Muscle of leg (tissue), 11 donors: ENCODE data around the gene PIGU. TPM values are rescaled to one million over a fixed set of nuclear protein-coding genes. Genes with fewer than 3 reads are reported as not detected.
"Not testable (repeated sequence)": the region's sequence is repeated elsewhere in the genome, so short reads cannot be mapped to it uniquely, and the experiment has no call there.

Experiments
- DNase-seq: peaks from one replicate; pipeline ENCODE4 v3.0.0; 2013
- H3K27ac ChIP-seq: one replicate; pipeline ENCODE4 v1.5.1; 2013; ENCODE audit warnings: mild to moderate bottlenecking, low read length, control low read depth
- H3K27me3 ChIP-seq: one replicate; pipeline ENCODE4 v1.6.1; 2013; ENCODE audit warnings: low read length; ENCODE audit not compliant: control insufficient read depth, insufficient read depth
- H3K36me3 ChIP-seq: one replicate; pipeline ENCODE4 v1.6.1; 2013; ENCODE audit warnings: low read length; ENCODE audit not compliant: control insufficient read depth, insufficient read depth
- H3K4me1 ChIP-seq: one replicate; pipeline ENCODE4 v1.6.1; 2013; ENCODE audit warnings: low read length; ENCODE audit not compliant: control insufficient read depth, insufficient read depth
- H3K4me3 ChIP-seq: one replicate; pipeline ENCODE4 v1.5.1; 2013; ENCODE audit warnings: low read length, control low read depth
- H3K9me3 ChIP-seq: replicated peaks from 2 replicates; pipeline ENCODE4 v1.6.1; 2013; ENCODE audit warnings: low read depth, low read length; ENCODE audit not compliant: control insufficient read depth
- WGBS: methylation state at CpG from one replicate; pipeline ENCODE4 v1.1.5; 2013; ENCODE audit warnings: missing lambda C conversion rate; ENCODE audit not compliant: insufficient coverage; 5-methylcytosine and 5-hydroxymethylcytosine counted together
- polyA plus RNA-seq, 8 donors: library from polyadenylated mRNA; unstranded; fragments of 120-200 nt; gene quantifications; one replicate each; pipeline versions ENCODE4 v1.2.1 to v1.2.3, GENCODE V29; 2013; ENCODE audit warnings: inconsistent platforms in 1 of 8, low replicate concordance in 1 of 8; ENCODE audit not compliant: insufficient read length in 8 of 8, insufficient read depth in 1 of 8
- total RNA-seq: library from RNA; stranded (reverse); fragments of 120-200 nt; gene quantifications from one replicate; pipeline ENCODE4 v1.2.4, GENCODE V29; 2013

The PIGU gene
- total and polyA plus RNA-seq, 9 donors = 13.1 to 26.8 (median 23.8) TPM

GRCh38 chr20:34693414-34693813, 16.5 kb upstream of the PIGU start:
- WGBS = 78% methylated on average over 4 of the region's 4 CpGs
- Histone ChIP-seq H3K27me3 (peaks cover 2% of the 10 kb centered on the region), H3K9me3 (no peaks in the 10 kb centered on the region), H3K27ac (no peak overlapping the region), H3K4me1 (no peaks in the 10 kb centered on the region), H3K36me3 (no peaks in the 10 kb centered on the region), H3K4me3 (no peak overlapping the region)
- DNase-seq = no peak

DNA sequence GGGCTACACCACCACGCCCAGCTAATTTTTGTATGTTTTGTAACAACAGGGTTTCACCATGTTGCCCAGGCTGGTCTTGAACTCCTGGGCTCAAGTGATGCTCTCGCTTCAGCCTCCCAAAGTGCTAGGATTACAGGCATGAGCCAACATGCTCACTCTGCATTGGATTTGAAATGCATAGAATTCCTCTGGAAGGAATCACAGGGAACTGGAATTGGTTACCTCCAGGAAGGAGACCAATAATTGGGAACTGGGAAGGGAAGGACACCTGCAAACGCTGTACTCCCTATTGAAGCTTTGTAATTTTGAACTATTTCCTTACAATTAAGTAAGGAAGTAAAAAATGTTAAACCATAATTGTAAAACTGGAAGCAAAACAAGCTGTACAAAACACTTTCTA, 14.9 kb upstream of the PIGU start:
- H3K27me3 ChIP-seq = no peaks in the 10 kb centered on the region
- DNase-seq = no peak
- no peaks in the 10 kb centered on the region for H3K9me3 ChIP-seq
- no peak overlapping the region for H3K27ac ChIP-seq
- 61% methylated on average over 2 of the region's 3 CpGs for WGBS
- no peaks in the 10 kb centered on the region for H3K36me3 ChIP-seq
- H3K4me3 ChIP-seq = no peak overlapping the region
- H3K4me1 ChIP-seq = no peaks in the 10 kb centered on the region

GRCh38 chr20:34689486-34689885, 12.6 kb upstream of the PIGU start:
- Histone ChIP-seq H3K4me1 (no peaks in the 10 kb centered on the region), H3K27ac (no peak overlapping the region), H3K4me3 (no peak overlapping the region), H3K9me3 (no peaks in the 10 kb centered on the region), H3K36me3 (no peaks in the 10 kb centered on the region), H3K27me3 (no peaks in the 10 kb centered on the region)
- WGBS = no CpG with 5 or more reads among the region's 2 CpGs
- no peak for DNase-seq

- H3K4me1 ChIP-seq = no peaks in the 10 kb centered on the region
- H3K36me3 ChIP-seq = no peaks in the 10 kb centered on the region
- no peak for DNase-seq
- 60% methylated on average over 1 of the region's 3 CpGs for WGBS
- H3K27ac ChIP-seq = no peak overlapping the region
- no peaks in the 10 kb centered on the region for H3K27me3 ChIP-seq
- H3K4me3 ChIP-seq = no peak overlapping the region
- no peaks in the 10 kb centered on the region for H3K9me3 ChIP-seq
Measured at GRCh38 chr20:34683667-34684066, 6.8 kb upstream of the PIGU start.

- Histone ChIP-seq H3K9me3 (no peaks in the 10 kb centered on the region), H3K36me3 (no peaks in the 10 kb centered on the region), H3K4me3 (no peak overlapping the region), H3K27ac (no peak overlapping the region), H3K4me1 (peaks cover 7% of the 10 kb centered on the region), H3K27me3 (no peaks in the 10 kb centered on the region)
- no peak for DNase-seq
Measured at GRCh38 chr20:34680586-34681175, 3.8 kb upstream of the PIGU start.

DNA sequence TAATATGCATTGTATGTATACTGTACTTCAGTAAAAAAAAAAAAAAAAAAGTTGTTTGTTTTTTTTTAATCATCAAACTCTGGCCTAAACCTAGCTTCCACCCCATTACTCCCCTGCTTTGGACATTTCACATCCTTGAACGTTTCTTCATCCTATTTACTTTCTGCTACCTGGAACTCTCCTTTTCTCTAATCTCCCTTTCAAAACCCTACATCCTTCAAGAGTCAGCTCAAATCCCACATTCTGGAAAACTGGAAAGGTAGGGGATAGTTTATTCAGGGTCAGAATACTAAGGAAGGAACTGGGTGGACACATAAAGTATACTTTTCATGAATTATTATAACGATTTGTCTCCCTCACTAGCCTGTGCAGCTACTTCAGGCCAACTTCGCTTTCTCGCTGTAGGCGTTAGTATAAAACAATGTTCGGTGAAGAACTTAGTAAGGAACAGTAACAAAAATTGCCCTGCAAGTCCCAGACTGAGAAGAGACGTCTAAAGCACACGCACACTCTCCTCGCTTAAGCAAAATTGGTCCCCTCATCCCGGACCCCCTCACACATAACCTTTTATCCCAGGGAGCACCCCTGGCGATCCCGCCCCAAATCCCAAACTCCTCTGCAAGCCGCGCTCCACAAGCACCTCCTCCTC, 775 bp downstream of the PIGU start:
- 0% methylated on average over 8 of the region's 14 CpGs for WGBS
- Histone ChIP-seq H3K4me3 (peak overlapping the region; percentile 74), H3K4me1 (peaks cover 7% of the 10 kb centered on the region), H3K9me3 (no peaks in the 10 kb centered on the region), H3K36me3 (no peaks in the 10 kb centered on the region), H3K27ac (peak overlapping the region; percentile 92), H3K27me3 (no peaks in the 10 kb centered on the region)
- no peak for DNase-seq

DNA sequence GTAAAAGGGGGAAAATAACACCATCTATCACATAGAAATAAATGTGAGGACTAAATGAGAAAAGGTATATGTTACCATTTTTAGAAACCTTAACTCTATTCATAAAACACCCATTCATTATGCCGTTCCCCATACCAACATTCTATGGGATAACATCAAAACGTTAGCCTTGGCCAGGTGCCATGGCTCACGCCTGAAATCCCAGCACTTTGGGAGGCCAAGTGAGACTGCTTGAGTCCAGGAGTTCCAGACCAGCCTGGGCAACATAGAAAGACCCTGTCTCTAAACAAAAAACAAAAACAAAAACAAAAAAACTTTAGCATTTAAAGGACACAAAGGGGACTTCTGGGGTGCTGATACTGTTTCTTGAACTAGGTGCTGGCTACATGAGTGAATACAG, 1.3 kb downstream of the PIGU start:
- H3K36me3 ChIP-seq = no peaks in the 10 kb centered on the region
- peaks cover 7% of the 10 kb centered on the region for H3K4me1 ChIP-seq
- no peak for DNase-seq
- 19% methylated on average over 3 of the region's 3 CpGs for WGBS
- H3K9me3 ChIP-seq = no peaks in the 10 kb centered on the region
- no peaks in the 10 kb centered on the region for H3K27me3 ChIP-seq
- H3K4me3 ChIP-seq = no peak overlapping the region
- H3K27ac ChIP-seq = no peak overlapping the region

DNA sequence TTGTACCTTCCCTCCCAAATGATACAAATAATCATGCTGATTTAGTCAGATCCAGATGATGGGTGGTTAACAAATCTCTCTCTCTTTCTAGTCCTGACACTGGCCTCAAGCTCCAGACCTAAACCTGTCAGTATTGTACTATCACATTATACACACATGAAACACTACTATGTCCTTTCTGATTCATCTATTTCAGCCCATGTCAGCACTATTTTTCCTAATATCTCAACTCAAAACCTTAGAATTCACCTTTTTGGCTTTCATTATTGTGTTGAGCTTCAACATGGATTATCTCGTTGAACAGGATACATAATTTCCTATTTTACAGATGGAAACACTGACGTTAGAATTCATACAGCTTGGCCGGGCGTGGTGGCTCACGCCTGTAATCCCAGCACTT, 3.5 kb downstream of the PIGU start:
- no peaks in the 10 kb centered on the region for H3K36me3 ChIP-seq
- WGBS = 94% methylated on average over 5 of the region's 5 CpGs
- no peak overlapping the region for H3K27ac ChIP-seq
- peaks cover 7% of the 10 kb centered on the region for H3K4me1 ChIP-seq
- H3K27me3 ChIP-seq = no peaks in the 10 kb centered on the region
- H3K9me3 ChIP-seq = peaks cover 2% of the 10 kb centered on the region
- DNase-seq = no peak
- H3K4me3 ChIP-seq = no peak overlapping the region

- no CpG with 5 or more reads among the region's 1 CpG for WGBS
- Histone ChIP-seq H3K36me3 (no peaks in the 10 kb centered on the region), H3K27me3 (no peaks in the 10 kb centered on the region), H3K27ac (no peak overlapping the region), H3K4me3 (no peak overlapping the region), H3K4me1 (no peaks in the 10 kb centered on the region), H3K9me3 (peaks cover 2% of the 10 kb centered on the region)
- DNase-seq = no peak
Measured at GRCh38 chr20:34669094-34669493, 7.8 kb downstream of the PIGU start.

- H3K4me3 ChIP-seq, H3K36me3 ChIP-seq, H3K27ac ChIP-seq, H3K27me3 ChIP-seq, DNase-seq, H3K4me1 ChIP-seq, H3K9me3 ChIP-seq: not testable (repeated sequence)
- WGBS = 100% methylated on average over 1 of the region's 7 CpGs
Measured at GRCh38 chr20:34664751-34665150, 12.1 kb downstream of the PIGU start.
